WTC11 (cell line): ENCODE data around the gene SLC6A8. TPM values are rescaled to one million over a fixed set of nuclear protein-coding genes. Genes with fewer than 3 reads are reported as not detected.

ENCODE experiments used
- ATAC-seq: fragments of 200-7000 bp; cut with Tn5 transposase; 2 replicates; pipeline ENCODE4 v1.10.0; 2021; ENCODE audit warnings: mild to moderate bottlenecking, moderate library complexity
- CTCF ChIA-PET: fragments of 300-600 bp; sonication (Branson Sonifier 250); formaldehyde crosslinking; loops from one replicate; lab custom pipeline; 2021; ENCODE audit warnings: antibody characterized with exemption; lab: Charles Lee
- POLR2A ChIA-PET: fragments of 350-600 bp; sonication (Branson Sonifier 250); formaldehyde crosslinking; loops from one replicate; lab custom pipeline; 2021; ENCODE audit warnings: antibody characterized with exemption; lab: Charles Lee
- DNase-seq: peaks from one replicate; pipeline ENCODE4 v3.0.0; 2021; ENCODE audit warnings: low spot score
- H3K27ac Mint-ChIP-seq: 2 replicates; pipeline ENCODE4 v1.8.0; 2021; ENCODE audit warnings: mixed read lengths
- H3K27me3 Mint-ChIP-seq: 2 replicates; pipeline ENCODE4 v1.8.0; 2021; ENCODE audit warnings: low read depth, mild to moderate bottlenecking, moderate library complexity, mixed read lengths
- H3K36me3 Mint-ChIP-seq: 2 replicates; pipeline ENCODE4 v1.8.0; 2021; ENCODE audit warnings: mixed read lengths
- H3K4me1 Mint-ChIP-seq: 2 replicates; pipeline ENCODE4 v1.8.0; 2022; ENCODE audit warnings: mixed read lengths
- H3K4me3 Mint-ChIP-seq: 2 replicates; pipeline ENCODE4 v1.8.0; 2021; ENCODE audit warnings: mild to moderate bottlenecking, moderate library complexity, mixed read lengths
- H3K9me3 Mint-ChIP-seq: 2 replicates; pipeline ENCODE4 v1.8.0; 2021; ENCODE audit warnings: mixed read lengths
- ELF4 ChIP-seq: sonication (generic); formaldehyde crosslinking; IDR thresholded peaks from 2 replicates; pipeline ENCODE4 v1.8.1; 2022; ENCODE audit warnings: low read depth, mild to moderate bottlenecking, moderate library complexity, missing genetic modification reagents
- GABPB1 ChIP-seq: sonication (generic); formaldehyde crosslinking; IDR thresholded peaks from 2 replicates; pipeline ENCODE4 v1.8.1; 2023; ENCODE audit warnings: mild to moderate bottlenecking, missing genetic modification reagents
- GRHL2 ChIP-seq: fragments of 250-450 bp; sonication (Bioruptor Pico); IDR thresholded peaks from 2 replicates; pipeline ENCODE4 v1.8.0; 2022; ENCODE audit warnings: mild to moderate bottlenecking, moderate library complexity; ENCODE audit not compliant: insufficient replicate concordance, severe bottlenecking
- KAT7 ChIP-seq: sonication (generic); formaldehyde crosslinking; IDR thresholded peaks from 2 replicates; pipeline ENCODE4 v1.8.1; 2023; ENCODE audit warnings: missing genetic modification reagents, mild to moderate bottlenecking, borderline replicate concordance
- MXD4 ChIP-seq: fragments of 250-450 bp; sonication (Bioruptor Pico); IDR thresholded peaks from 2 replicates; pipeline ENCODE4 v1.8.0; 2021; ENCODE audit warnings: mild to moderate bottlenecking, moderate library complexity, borderline replicate concordance
- NR3C1 ChIP-seq: sonication (generic); formaldehyde crosslinking; conservative IDR thresholded peaks from 2 replicates; pipeline ENCODE4 v1.8.1; 2023; ENCODE audit warnings: low read depth, mild to moderate bottlenecking, missing genetic modification reagents
- PRRX2 ChIP-seq: fragments of 250-450 bp; sonication (Bioruptor Pico); IDR thresholded peaks from 2 replicates; pipeline ENCODE4 v1.8.0; 2021; ENCODE audit warnings: mild to moderate bottlenecking
- RORB ChIP-seq: fragments of 250-450 bp; sonication (Bioruptor Pico); IDR thresholded peaks from 2 replicates; pipeline ENCODE4 v1.9.0; 2021; ENCODE audit warnings: mild to moderate bottlenecking
- ZBTB21 ChIP-seq: sonication (generic); formaldehyde crosslinking; IDR thresholded peaks from 2 replicates; pipeline ENCODE4 v1.8.1; 2023; ENCODE audit warnings: mild to moderate bottlenecking, missing genetic modification reagents, borderline replicate concordance
- ZNF232 ChIP-seq: sonication (generic); formaldehyde crosslinking; IDR thresholded peaks from 2 replicates; pipeline ENCODE4 v1.8.0; 2022; ENCODE audit warnings: mild to moderate bottlenecking, missing genetic modification reagents
- ZNF396 ChIP-seq: fragments of 250-450 bp; sonication (Bioruptor Pico); IDR thresholded peaks from 2 replicates; pipeline ENCODE4 v1.8.0; 2021; ENCODE audit warnings: mild to moderate bottlenecking, moderate library complexity, borderline replicate concordance
- total RNA-seq: library from RNA; stranded (reverse); gene quantifications from 3 replicates; pipeline ENCODE4 v1.2.3, GENCODE V29; 2021
- TF ChIP-seq, protein P1 (sequence below): sonication (generic); formaldehyde crosslinking; IDR thresholded peaks from 2 replicates; pipeline ENCODE4 v1.8.1; 2023; ENCODE audit warnings: mild to moderate bottlenecking, missing genetic modification reagents, moderate library complexity
- TF ChIP-seq, protein P2 (sequence below): sonication (generic); formaldehyde crosslinking; IDR thresholded peaks from 2 replicates; pipeline ENCODE4 v1.8.0; 2022; ENCODE audit warnings: mild to moderate bottlenecking, missing genetic modification reagents
- TF ChIP-seq, protein P3 (sequence below): fragments of 250-450 bp; sonication (Bioruptor Pico); IDR thresholded peaks from 2 replicates; pipeline ENCODE4 v1.8.0; 2021; ENCODE audit warnings: mild to moderate bottlenecking
- TF ChIP-seq, protein P4 (sequence below): fragments of 250-450 bp; sonication (Bioruptor Pico); IDR thresholded peaks from 2 replicates; pipeline ENCODE4 v1.9.0; 2021; ENCODE audit warnings: mild to moderate bottlenecking, borderline replicate concordance
- TF ChIP-seq, protein P5 (sequence below): fragments of 250-450 bp; sonication (Bioruptor Pico); IDR thresholded peaks from 2 replicates; pipeline ENCODE4 v1.9.0; 2021; ENCODE audit warnings: mild to moderate bottlenecking
- TF ChIP-seq, protein P6 (sequence below): sonication (generic); formaldehyde crosslinking; IDR thresholded peaks from 2 replicates; pipeline ENCODE4 v1.8.1; 2022; ENCODE audit warnings: low read depth, mild to moderate bottlenecking, moderate library complexity, missing genetic modification reagents, borderline replicate concordance

The SLC6A8 gene
- total RNA-seq, 1 experiment from 2014 or later = 112 TPM

DNA sequence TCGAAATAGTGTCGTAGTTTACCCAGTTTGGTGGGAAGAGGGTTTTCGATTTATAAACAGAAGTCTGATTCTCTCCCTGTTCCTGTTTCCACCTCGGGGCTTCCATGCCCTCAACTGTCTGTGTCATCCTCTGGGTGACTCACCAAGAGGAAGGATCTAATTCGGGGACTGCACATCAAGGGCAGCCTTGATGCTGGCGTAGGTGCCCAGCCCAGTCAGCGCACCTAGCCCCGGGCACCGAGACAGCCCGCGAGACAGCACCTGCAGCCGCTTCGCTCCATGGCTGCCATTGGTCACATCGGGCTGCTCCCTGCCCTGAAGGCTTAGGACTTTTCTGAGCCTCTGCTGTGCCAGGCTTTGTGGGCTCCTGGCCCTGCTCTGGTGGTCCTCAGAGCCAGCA lies 44.7 kb downstream of the SLC6A8 start:
- no peak for DNase-seq
- no peak for ATAC-seq
- Mint-ChIP-seq H3K27me3 (no peaks in the 10 kb centered on the region; the same call in 1 of the 2 replicates), H3K36me3 (peaks cover 11% of the 10 kb centered on the region), H3K4me1 (peaks cover 12% of the 10 kb centered on the region), H3K27ac (no peak overlapping the region), H3K4me3 (no peak overlapping the region)
- CTCF ChIA-PET = no interaction called here
- TF ChIP-seq GRHL2 (no peak), RORB (CRISPR knock-in tag) (no peak), MXD4 (CRISPR knock-in tag) (no peak), PRRX2 (CRISPR knock-in tag) (no peak), ZNF232 (CRISPR knock-in tag) (no peak), NR3C1 (CRISPR knock-in tag) (no peak), ZBTB21 (CRISPR knock-in tag) (no peak), GABPB1 (CRISPR knock-in tag) (no peak)
- TF ChIP-seq, protein P1, sequence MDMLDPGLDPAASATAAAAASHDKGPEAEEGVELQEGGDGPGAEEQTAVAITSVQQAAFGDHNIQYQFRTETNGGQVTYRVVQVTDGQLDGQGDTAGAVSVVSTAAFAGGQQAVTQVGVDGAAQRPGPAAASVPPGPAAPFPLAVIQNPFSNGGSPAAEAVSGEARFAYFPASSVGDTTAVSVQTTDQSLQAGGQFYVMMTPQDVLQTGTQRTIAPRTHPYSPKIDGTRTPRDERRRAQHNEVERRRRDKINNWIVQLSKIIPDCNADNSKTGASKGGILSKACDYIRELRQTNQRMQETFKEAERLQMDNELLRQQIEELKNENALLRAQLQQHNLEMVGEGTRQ (CRISPR knock-in tag) = no peak
- TF ChIP-seq, protein P2, sequence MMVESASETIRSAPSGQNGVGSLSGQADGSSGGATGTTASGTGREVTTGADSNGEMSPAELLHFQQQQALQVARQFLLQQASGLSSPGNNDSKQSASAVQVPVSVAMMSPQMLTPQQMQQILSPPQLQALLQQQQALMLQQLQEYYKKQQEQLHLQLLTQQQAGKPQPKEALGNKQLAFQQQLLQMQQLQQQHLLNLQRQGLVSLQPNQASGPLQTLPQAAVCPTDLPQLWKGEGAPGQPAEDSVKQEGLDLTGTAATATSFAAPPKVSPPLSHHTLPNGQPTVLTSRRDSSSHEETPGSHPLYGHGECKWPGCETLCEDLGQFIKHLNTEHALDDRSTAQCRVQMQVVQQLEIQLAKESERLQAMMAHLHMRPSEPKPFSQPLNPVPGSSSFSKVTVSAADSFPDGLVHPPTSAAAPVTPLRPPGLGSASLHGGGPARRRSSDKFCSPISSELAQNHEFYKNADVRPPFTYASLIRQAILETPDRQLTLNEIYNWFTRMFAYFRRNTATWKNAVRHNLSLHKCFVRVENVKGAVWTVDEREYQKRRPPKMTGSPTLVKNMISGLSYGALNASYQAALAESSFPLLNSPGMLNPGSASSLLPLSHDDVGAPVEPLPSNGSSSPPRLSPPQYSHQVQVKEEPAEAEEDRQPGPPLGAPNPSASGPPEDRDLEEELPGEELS (CRISPR knock-in tag) = no peak
- TF ChIP-seq, protein P3, sequence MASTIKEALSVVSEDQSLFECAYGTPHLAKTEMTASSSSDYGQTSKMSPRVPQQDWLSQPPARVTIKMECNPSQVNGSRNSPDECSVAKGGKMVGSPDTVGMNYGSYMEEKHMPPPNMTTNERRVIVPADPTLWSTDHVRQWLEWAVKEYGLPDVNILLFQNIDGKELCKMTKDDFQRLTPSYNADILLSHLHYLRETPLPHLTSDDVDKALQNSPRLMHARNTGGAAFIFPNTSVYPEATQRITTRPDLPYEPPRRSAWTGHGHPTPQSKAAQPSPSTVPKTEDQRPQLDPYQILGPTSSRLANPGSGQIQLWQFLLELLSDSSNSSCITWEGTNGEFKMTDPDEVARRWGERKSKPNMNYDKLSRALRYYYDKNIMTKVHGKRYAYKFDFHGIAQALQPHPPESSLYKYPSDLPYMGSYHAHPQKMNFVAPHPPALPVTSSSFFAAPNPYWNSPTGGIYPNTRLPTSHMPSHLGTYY (CRISPR knock-in tag) = no peak
- TF ChIP-seq, protein P4, sequence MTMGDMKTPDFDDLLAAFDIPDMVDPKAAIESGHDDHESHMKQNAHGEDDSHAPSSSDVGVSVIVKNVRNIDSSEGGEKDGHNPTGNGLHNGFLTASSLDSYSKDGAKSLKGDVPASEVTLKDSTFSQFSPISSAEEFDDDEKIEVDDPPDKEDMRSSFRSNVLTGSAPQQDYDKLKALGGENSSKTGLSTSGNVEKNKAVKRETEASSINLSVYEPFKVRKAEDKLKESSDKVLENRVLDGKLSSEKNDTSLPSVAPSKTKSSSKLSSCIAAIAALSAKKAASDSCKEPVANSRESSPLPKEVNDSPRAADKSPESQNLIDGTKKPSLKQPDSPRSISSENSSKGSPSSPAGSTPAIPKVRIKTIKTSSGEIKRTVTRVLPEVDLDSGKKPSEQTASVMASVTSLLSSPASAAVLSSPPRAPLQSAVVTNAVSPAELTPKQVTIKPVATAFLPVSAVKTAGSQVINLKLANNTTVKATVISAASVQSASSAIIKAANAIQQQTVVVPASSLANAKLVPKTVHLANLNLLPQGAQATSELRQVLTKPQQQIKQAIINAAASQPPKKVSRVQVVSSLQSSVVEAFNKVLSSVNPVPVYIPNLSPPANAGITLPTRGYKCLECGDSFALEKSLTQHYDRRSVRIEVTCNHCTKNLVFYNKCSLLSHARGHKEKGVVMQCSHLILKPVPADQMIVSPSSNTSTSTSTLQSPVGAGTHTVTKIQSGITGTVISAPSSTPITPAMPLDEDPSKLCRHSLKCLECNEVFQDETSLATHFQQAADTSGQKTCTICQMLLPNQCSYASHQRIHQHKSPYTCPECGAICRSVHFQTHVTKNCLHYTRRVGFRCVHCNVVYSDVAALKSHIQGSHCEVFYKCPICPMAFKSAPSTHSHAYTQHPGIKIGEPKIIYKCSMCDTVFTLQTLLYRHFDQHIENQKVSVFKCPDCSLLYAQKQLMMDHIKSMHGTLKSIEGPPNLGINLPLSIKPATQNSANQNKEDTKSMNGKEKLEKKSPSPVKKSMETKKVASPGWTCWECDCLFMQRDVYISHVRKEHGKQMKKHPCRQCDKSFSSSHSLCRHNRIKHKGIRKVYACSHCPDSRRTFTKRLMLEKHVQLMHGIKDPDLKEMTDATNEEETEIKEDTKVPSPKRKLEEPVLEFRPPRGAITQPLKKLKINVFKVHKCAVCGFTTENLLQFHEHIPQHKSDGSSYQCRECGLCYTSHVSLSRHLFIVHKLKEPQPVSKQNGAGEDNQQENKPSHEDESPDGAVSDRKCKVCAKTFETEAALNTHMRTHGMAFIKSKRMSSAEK (CRISPR knock-in tag) = no peak
- TF ChIP-seq, all 79 proteins: peak for 0
- POLR2A ChIA-PET = no interaction called here
- H3K9me3 Mint-ChIP-seq = peaks cover 13% of the 10 kb centered on the region

DNA sequence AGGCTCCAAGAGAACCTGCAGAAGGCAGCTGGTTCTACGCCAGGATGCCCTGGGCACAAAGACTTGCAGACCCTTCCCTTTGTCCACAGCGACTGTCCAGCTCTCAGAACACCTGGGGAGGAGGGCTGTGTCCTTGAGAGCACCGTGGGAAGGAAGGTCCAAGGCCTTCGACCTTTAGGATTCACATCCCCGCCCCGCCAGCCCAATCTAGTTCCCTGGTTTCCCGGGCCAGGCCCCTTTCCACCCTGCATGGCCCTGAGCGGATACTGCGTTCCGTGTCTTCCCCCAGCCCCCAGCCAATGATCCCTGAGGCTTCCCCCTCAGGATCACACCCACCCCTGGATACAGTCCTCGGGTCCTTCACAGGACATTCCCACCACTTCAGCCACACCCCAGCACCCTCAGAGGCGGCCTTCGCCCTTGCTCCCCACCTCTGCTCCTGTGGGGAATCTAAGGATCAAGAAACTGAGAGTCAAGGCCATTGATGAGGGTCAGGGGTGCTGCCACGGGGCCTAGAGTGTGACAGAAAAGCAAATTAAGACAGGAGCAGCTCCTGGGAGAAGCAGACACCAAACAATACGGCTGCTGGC lies 46.0 kb downstream of the SLC6A8 start:
- no peaks in the 10 kb centered on the region; the same call in 1 of the 2 replicates for H3K27me3 Mint-ChIP-seq
- no peak for ATAC-seq
- TF ChIP-seq, protein P5, sequence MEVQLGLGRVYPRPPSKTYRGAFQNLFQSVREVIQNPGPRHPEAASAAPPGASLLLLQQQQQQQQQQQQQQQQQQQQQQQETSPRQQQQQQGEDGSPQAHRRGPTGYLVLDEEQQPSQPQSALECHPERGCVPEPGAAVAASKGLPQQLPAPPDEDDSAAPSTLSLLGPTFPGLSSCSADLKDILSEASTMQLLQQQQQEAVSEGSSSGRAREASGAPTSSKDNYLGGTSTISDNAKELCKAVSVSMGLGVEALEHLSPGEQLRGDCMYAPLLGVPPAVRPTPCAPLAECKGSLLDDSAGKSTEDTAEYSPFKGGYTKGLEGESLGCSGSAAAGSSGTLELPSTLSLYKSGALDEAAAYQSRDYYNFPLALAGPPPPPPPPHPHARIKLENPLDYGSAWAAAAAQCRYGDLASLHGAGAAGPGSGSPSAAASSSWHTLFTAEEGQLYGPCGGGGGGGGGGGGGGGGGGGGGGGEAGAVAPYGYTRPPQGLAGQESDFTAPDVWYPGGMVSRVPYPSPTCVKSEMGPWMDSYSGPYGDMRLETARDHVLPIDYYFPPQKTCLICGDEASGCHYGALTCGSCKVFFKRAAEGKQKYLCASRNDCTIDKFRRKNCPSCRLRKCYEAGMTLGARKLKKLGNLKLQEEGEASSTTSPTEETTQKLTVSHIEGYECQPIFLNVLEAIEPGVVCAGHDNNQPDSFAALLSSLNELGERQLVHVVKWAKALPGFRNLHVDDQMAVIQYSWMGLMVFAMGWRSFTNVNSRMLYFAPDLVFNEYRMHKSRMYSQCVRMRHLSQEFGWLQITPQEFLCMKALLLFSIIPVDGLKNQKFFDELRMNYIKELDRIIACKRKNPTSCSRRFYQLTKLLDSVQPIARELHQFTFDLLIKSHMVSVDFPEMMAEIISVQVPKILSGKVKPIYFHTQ (CRISPR knock-in tag) = no peak
- no peak for TF ChIP-seq ZNF396 (CRISPR knock-in tag)
- TF ChIP-seq ELF4 (CRISPR knock-in tag) = no peak
- no peak for TF ChIP-seq KAT7 (CRISPR knock-in tag)
- TF ChIP-seq, protein P6, sequence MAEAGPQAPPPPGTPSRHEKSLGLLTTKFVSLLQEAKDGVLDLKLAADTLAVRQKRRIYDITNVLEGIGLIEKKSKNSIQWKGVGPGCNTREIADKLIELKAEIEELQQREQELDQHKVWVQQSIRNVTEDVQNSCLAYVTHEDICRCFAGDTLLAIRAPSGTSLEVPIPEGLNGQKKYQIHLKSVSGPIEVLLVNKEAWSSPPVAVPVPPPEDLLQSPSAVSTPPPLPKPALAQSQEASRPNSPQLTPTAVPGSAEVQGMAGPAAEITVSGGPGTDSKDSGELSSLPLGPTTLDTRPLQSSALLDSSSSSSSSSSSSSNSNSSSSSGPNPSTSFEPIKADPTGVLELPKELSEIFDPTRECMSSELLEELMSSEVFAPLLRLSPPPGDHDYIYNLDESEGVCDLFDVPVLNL (CRISPR knock-in tag) = no peak
- DNase-seq = no peak
- no peak overlapping the region for H3K4me3 Mint-ChIP-seq
- H3K27ac Mint-ChIP-seq = no peak overlapping the region
- H3K9me3 Mint-ChIP-seq = peaks cover 13% of the 10 kb centered on the region
- ChIA-PET POLR2A (interaction anchor here (0.6 kb wide), 1 partner anchor 1614 kb away, joined by 3 read pairs; no protein-coding TSS in a partner anchor), CTCF (no interaction called here)
- H3K36me3 Mint-ChIP-seq = peaks cover 11% of the 10 kb centered on the region
- peaks cover 7% of the 10 kb centered on the region for H3K4me1 Mint-ChIP-seq
